Kidney (tissue), 14 donors: Measurements from ENCODE around the gene ATG16L2. TPM values are rescaled to one million over a fixed set of nuclear protein-coding genes. Genes with fewer than 3 reads are reported as not detected.

Experiments used
- DNase-seq, 5 donors: peaks; one replicate each; pipeline ENCODE4 v3.0.0-alpha.2; 2013 to 2020
- FAIRE-seq: peaks from 2 replicates; lab custom pipeline; 2012; peaks lifted over from hg19 to GRCh38; lab: Jason Lieb, UNC
- H3K27ac ChIP-seq, 2 donors: one replicate each; pipeline ENCODE4 v1.7.0; 2013; ENCODE audit warnings: low read depth in 2 of 2, low read length in 2 of 2, inconsistent platforms in 1 of 2
- H3K27me3 ChIP-seq: one replicate; pipeline ENCODE4 v1.7.1; 2013; ENCODE audit warnings: low read length, inconsistent platforms; ENCODE audit not compliant: control insufficient read depth, insufficient read depth
- H3K36me3 ChIP-seq, 3 donors: one replicate each; pipeline versions ENCODE4 v1.7.0 to v1.7.1; 2013; ENCODE audit warnings: low read length in 3 of 3, control low read depth in 1 of 3, inconsistent platforms in 1 of 3; ENCODE audit not compliant: insufficient read depth in 3 of 3, control insufficient read depth in 2 of 3
- H3K4me1 ChIP-seq, 3 donors: one replicate each; pipeline versions ENCODE4 v1.7.0 to v1.7.1; 2013; ENCODE audit warnings: low read length in 3 of 3, inconsistent platforms in 1 of 3, low read depth in 1 of 3; ENCODE audit not compliant: control insufficient read depth in 2 of 3, insufficient read depth in 2 of 3
- H3K4me3 ChIP-seq, 3 donors: one replicate each; pipeline versions ENCODE4 v1.7.0 to v1.8.1; 2013; ENCODE audit warnings: low read length in 3 of 3, control low read depth in 1 of 3, inconsistent platforms in 1 of 3
- H3K9ac ChIP-seq, 3 donors: one replicate each; pipeline versions ENCODE4 v1.7.0 to v1.7.1; 2013; ENCODE audit warnings: low read length in 3 of 3, control low read depth in 1 of 3, inconsistent platforms in 1 of 3
- H3K9me3 ChIP-seq, 3 donors: one replicate each; pipeline versions ENCODE4 v1.7.0 to v1.7.1; 2013; ENCODE audit warnings: low read length in 3 of 3, control low read depth in 1 of 3, inconsistent platforms in 1 of 3; ENCODE audit not compliant: control insufficient read depth in 2 of 3, insufficient read depth in 1 of 3
- intact Hi-C: fragments of 100-400 bp; cut with DNase I; formaldehyde crosslinking; loops from one replicate; pipeline ENCODE4 v1.11.1; 2022
- polyA plus RNA-seq: library from polyadenylated mRNA; stranded (reverse); fragments of 350-450 nt; fragmentation: Illumina TruSeq; extraction: RNeasy Lipid Tissue Mini Kit (QIAGEN cat#74804); gene quantifications from one replicate; pipeline ENCODE4 v1.2.3, GENCODE V29; 2014; ENCODE audit warnings: low read depth, low replicate concordance; ENCODE audit not compliant: insufficient read depth
- total RNA-seq: library from RNA; stranded (reverse); fragmentation: NEBNext Ultra II Directional; extraction: Animal tissue kit (Norgen Biotek cat#: 25700); gene quantifications from one replicate; pipeline ENCODE4 v1.2.1, GENCODE V29; 2021
- TF ChIP-seq, protein P1 (sequence below): IDR thresholded peaks from 3 replicates; pipeline ENCODE4 v1.5.1; 2012; ENCODE audit warnings: mild to moderate bottlenecking, moderate library complexity, borderline replicate concordance; ENCODE audit not compliant: insufficient read depth; ENCODE audit errors: extremely low read depth
- donor health status: control.
- donor health status: control.
- donor health status: control.
- donor health status: control.
- donor health status: control.
- donor health status: DM: yes; HTN: yes; CAD: no.
- donor health status: Normal renal cell carcinoma (clear cell type).

The ATG16L2 gene
- total and polyA plus RNA-seq, 2 donors from 2014 or later, result 16.1 to 38.6 TPM

DNA sequence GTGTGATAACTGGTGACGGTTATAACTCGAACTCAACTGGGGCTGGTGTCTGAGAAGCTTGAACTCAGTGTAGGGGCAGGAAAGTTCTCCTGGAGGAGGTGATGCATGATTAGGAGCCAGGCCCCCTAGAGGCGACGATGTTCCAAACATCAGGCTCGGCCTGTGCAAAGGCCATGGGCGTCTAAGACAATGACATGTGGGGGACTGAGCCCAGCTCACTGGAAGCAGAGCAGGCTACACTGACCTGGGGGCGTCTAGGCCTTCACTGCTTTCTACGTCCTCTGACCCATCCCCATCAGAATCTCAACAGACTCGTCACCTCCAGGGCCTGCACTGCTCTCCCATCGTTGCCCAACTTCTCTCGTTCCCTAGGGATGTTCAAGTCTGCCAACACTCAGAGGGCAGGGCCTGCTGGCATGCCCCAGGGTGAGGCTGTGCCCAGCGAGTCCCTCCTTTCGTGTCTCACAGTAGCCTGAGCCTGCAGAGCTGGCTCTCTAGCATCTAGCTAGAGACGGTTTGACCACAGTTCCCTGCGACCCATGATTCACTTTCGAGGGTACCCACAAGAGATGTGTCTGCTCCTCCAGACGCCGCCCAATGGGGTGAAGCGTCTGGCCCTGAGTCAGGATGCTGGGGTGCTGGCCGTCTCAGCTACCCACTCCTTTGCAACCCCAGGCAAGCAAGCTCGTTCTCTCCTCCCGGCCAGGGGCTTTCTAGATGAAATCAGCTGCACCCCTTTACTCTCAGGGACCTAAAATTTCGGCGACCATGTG, 1.1 kb upstream of the ATG16L2 start:
- peak in 4 of 5 donors; percentile 37 to 77 (median 46) for DNase-seq
- no peaks in the 10 kb centered on the region for H3K27me3 ChIP-seq
- TF ChIP-seq, protein P1, sequence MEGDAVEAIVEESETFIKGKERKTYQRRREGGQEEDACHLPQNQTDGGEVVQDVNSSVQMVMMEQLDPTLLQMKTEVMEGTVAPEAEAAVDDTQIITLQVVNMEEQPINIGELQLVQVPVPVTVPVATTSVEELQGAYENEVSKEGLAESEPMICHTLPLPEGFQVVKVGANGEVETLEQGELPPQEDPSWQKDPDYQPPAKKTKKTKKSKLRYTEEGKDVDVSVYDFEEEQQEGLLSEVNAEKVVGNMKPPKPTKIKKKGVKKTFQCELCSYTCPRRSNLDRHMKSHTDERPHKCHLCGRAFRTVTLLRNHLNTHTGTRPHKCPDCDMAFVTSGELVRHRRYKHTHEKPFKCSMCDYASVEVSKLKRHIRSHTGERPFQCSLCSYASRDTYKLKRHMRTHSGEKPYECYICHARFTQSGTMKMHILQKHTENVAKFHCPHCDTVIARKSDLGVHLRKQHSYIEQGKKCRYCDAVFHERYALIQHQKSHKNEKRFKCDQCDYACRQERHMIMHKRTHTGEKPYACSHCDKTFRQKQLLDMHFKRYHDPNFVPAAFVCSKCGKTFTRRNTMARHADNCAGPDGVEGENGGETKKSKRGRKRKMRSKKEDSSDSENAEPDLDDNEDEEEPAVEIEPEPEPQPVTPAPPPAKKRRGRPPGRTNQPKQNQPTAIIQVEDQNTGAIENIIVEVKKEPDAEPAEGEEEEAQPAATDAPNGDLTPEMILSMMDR, result peak; percentile 41
- H3K27ac ChIP-seq, result no peak overlapping the region
- intact Hi-C loops, result no loop called here
- no peak for FAIRE-seq
- peak overlapping the region; percentile 64 to 95 (median 82) for H3K4me3 ChIP-seq
- H3K36me3 ChIP-seq, result peaks cover 0 to 2% (median 1%) of the 10 kb centered on the region in 3 donors
- H3K4me1 ChIP-seq, result peaks cover 0 to 12% (median 9%) of the 10 kb centered on the region in 3 donors
- H3K9ac ChIP-seq, result peak overlapping the region; percentile 28 to 53 (median 51)
- no peaks in the 10 kb centered on the region for H3K9me3 ChIP-seq

DNA sequence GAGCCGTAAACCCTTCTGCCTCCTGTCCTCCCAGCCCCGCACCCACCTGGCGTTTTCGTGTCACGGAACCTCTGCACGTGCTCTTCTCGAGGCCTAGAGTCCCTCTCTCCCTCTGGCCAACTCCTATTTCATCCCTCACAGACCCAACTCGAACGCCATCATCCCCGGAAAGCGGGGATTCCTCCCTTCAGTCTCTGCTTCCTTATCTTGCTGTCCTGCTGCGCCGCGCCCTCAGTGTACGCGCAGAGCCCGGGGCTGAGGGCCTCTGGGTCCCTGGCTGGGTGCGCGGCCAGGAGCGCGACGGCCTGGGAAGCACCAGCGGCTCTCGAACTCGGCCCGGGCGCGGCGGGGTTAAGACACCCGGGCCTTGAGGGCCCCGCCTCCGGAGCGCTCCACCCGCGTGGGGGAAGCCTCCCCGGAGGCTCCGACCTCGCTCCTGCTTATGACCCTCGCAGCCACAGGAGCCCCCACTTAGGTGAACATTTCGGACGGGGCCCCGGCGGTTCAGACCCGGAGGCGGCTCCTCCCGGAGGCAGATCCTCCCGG, 398 bp upstream of the ATG16L2 start:
- Histone ChIP-seq H3K4me3 (peak overlapping the region; percentile 64 to 95 (median 82)), H3K27ac (peak overlapping the region; percentile 94 to 98), H3K4me1 (peaks cover 0 to 12% (median 9%) of the 10 kb centered on the region in 3 donors), H3K27me3 (no peaks in the 10 kb centered on the region), H3K9ac (peak overlapping the region; percentile 28 to 53 (median 51)), H3K9me3 (no peaks in the 10 kb centered on the region), H3K36me3 (peaks cover 2 to 5% (median 2%) of the 10 kb centered on the region in 3 donors)
- FAIRE-seq, result no peak
- TF ChIP-seq, protein P1, result no peak
- intact Hi-C loops, result no loop called here
- DNase-seq, result peak; percentile 36 to 95 (median 92)

DNA sequence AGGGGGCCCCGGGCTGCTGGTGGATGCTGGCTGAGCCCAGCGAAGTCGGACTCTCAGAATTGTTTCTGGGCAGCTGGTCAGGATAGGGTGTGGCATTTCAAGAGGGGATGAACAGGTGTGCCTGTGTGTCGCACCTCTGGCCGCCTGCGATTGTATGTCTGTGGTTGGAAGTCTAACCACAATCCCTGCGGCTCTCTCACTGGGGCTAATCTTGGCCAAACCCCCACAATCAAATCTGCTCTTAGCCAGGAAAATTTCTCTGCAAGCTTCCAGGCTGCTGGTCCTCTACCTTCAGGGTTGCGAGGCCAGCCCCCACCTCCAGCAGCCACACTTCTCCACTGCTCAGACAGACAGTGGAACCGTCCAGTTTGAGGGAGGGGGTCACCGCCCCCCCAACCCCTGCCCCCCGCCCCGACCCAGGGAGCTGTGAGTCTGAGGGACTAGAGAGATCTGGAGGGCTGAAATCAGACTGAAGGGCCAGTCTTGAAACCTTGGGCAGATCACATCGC, 953 bp downstream of the ATG16L2 start:
- FAIRE-seq (no peak), DNase-seq (no peak)
- Histone ChIP-seq H3K27me3 (no peaks in the 10 kb centered on the region), H3K4me3 (peak overlapping the region; percentile 65 to 95 (median 88)), H3K9me3 (no peaks in the 10 kb centered on the region), H3K36me3 (peaks cover 2 to 7% (median 6%) of the 10 kb centered on the region in 3 donors), H3K9ac (peak overlapping the region; percentile 66 to 97 (median 85)), H3K4me1 (peaks cover 0 to 12% (median 9%) of the 10 kb centered on the region in 3 donors), H3K27ac (peak overlapping the region in 1 of 2 donors; percentile 94)
- intact Hi-C loops, result no loop called here
- TF ChIP-seq, protein P1, result no peak
